ENCODE measurements around the gene BLVRA. TPM values are rescaled to one million over a fixed set of nuclear protein-coding genes. Genes with fewer than 3 reads are reported as not detected.

Gene BLVRA
- total and polyA plus RNA-seq, 10 donors, result 58.0 to 164 (median 114) TPM

DNA sequence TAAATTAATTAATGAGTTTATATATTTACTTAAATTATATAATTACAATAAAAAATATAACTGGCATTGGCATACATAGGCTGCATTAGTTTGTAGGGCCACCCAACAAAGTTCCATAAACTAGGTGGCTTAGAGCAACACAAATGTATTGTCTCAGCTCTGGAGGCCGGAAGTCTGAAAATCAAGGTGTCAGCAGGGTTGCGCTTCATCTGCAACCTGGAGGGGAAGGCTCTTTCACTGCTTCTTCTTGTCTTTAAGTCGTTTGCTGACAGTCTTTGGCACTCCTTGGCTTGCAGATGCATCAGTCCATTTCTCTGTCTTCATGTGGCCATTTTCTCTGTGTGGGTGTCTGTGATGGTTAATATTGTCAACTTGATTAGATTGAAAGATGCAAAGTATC lies 6.1 kb upstream of the BLVRA start:
- TF ChIP-seq POLR2A (IDR thresholded peaks at IDR 0.05) (no peak), POLR2AphosphoS5 (IDR thresholded peaks at IDR 0.05) (no peak)
- TF ChIP-seq, protein P1, sequence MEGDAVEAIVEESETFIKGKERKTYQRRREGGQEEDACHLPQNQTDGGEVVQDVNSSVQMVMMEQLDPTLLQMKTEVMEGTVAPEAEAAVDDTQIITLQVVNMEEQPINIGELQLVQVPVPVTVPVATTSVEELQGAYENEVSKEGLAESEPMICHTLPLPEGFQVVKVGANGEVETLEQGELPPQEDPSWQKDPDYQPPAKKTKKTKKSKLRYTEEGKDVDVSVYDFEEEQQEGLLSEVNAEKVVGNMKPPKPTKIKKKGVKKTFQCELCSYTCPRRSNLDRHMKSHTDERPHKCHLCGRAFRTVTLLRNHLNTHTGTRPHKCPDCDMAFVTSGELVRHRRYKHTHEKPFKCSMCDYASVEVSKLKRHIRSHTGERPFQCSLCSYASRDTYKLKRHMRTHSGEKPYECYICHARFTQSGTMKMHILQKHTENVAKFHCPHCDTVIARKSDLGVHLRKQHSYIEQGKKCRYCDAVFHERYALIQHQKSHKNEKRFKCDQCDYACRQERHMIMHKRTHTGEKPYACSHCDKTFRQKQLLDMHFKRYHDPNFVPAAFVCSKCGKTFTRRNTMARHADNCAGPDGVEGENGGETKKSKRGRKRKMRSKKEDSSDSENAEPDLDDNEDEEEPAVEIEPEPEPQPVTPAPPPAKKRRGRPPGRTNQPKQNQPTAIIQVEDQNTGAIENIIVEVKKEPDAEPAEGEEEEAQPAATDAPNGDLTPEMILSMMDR (IDR thresholded peaks at IDR 0.05 in 8 of 11, conservative IDR thresholded peaks at IDR 0.05 in 3 of 11), result no peak
- intact Hi-C loops (cut with DNase I; ENCODE audit: low total_unique reads), result no loop called here
- H3K36me3 ChIP-seq, result no peaks in the 10 kb centered on the region
- no peak overlapping the region for H3K27ac ChIP-seq
- H3K9me3 ChIP-seq, result no peaks in the 10 kb centered on the region
- WGBS, 5 donors, result 77 to 86% (median 83%) methylated on average over 3 of the region's 3 CpGs
- DNase-seq, result no peak
- H3K4me1 ChIP-seq, result peaks cover 0 to 47% (median 4%) of the 10 kb centered on the region in 6 donors
- no peaks in the 10 kb centered on the region for H3K27me3 ChIP-seq (replicated peaks in 1 of 7)
- H3K4me3 ChIP-seq, result no peak overlapping the region

DNA sequence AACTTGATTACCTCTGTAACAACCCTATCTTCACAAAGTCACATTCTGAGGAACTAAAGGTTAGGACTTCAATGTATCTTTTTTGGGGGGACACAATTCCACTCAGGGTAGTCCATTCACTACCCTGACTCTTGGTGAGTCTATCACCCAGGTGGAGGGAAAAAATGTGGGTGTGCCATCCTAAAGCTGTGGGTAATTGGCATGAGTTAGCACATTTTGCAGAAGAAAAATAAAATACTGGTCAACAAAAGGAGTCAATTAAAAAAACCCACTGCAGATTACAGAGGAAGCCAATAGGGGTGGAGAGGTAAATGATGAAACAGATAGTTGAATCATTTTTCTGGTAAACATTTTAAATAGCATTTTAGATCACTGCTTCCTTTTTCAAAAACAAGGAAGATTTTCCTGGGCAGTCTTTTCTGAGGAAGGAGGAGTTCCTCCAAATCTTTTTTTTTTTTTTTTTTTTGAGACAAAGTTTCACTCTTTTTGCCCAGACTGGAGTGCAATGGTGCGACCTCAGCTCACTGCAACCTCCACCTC lies 5.1 kb upstream of the BLVRA start:
- H3K27me3 ChIP-seq (replicated peaks in 1 of 7), result no peaks in the 10 kb centered on the region
- no peak overlapping the region for H3K27ac ChIP-seq
- intact Hi-C loops (cut with DNase I; ENCODE audit: low total_unique reads), result no loop called here
- no peaks in the 10 kb centered on the region for H3K9me3 ChIP-seq
- H3K36me3 ChIP-seq, result no peaks in the 10 kb centered on the region
- WGBS, 5 donors, result 71 to 94% (median 81%) methylated on average over 1 of the region's 1 CpG
- TF ChIP-seq, protein P1 (IDR thresholded peaks at IDR 0.05 in 8 of 11, conservative IDR thresholded peaks at IDR 0.05 in 3 of 11), result no peak
- no peak for TF ChIP-seq POLR2AphosphoS5 (IDR thresholded peaks at IDR 0.05)
- no peak for TF ChIP-seq POLR2A (IDR thresholded peaks at IDR 0.05)
- DNase-seq, result no peak
- H3K4me3 ChIP-seq, result no peak overlapping the region
- H3K4me1 ChIP-seq, result peaks cover 0 to 57% (median 11%) of the 10 kb centered on the region in 6 donors

DNA sequence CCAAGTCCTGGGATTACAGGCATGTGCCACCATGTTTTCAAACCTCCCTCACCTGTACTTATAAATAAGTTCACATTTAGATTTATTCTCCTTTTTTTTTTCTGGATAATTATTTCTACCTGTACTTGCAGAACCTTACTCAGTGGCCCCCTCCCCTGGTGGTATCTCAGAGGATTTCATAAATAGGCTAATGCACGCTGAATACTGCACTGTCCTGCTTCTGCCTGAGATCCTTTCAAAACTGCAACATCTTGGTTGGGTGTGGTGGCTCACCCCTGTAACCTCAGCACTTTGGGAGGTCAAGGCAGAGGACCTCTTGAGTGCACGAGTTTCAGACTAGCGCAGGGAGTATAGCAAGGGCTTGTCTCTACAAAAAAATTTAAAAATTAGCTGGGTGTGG lies 4.6 kb upstream of the BLVRA start:
- DNase-seq, result no peak
- no peaks in the 10 kb centered on the region for H3K9me3 ChIP-seq
- H3K4me3 ChIP-seq, result no peak overlapping the region
- no peaks in the 10 kb centered on the region for H3K27me3 ChIP-seq (replicated peaks in 1 of 7)
- intact Hi-C loops (cut with DNase I; ENCODE audit: low total_unique reads), result no loop called here
- 73 to 85% (median 78%) methylated on average over 3 of the region's 3 CpGs for WGBS, 5 donors
- H3K36me3 ChIP-seq, result no peaks in the 10 kb centered on the region
- H3K4me1 ChIP-seq, result peaks cover 0 to 58% (median 11%) of the 10 kb centered on the region in 6 donors
- no peak overlapping the region for H3K27ac ChIP-seq
- TF ChIP-seq POLR2AphosphoS5 (IDR thresholded peaks at IDR 0.05) (no peak), POLR2A (IDR thresholded peaks at IDR 0.05) (no peak)
- TF ChIP-seq, protein P1 (IDR thresholded peaks at IDR 0.05 in 8 of 11, conservative IDR thresholded peaks at IDR 0.05 in 3 of 11), result no peak

DNA sequence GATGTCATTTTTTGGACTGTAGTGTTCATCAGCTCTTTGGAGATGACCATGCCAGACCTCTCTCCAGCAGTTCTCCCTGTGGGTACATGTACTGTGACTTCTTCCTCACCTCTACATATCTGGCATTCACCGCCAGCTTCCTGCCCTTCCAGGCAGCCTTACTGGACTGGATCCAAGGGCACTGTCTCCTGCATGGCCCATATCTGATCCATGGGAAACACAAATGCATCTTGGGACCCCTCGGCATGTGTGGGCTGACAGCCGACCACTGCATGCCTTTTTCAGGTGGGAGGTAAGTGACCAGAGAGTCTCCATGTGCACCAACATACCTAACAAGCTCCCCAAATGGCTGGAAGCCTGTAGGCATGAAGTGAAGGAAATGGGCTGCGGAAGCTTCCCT lies 3.9 kb upstream of the BLVRA start:
- DNase-seq, result no peak
- Histone ChIP-seq H3K27me3 (replicated peaks in 1 of 7) (no peaks in the 10 kb centered on the region), H3K4me1 (peaks cover 4 to 65% (median 16%) of the 10 kb centered on the region in 6 donors), H3K36me3 (no peaks in the 10 kb centered on the region), H3K9me3 (no peaks in the 10 kb centered on the region), H3K4me3 (no peak overlapping the region), H3K27ac (no peak overlapping the region)
- intact Hi-C loops (cut with DNase I; ENCODE audit: low total_unique reads), result no loop called here
- WGBS, 5 donors, result 69 to 81% (median 77%) methylated on average over 4 of the region's 4 CpGs
- TF ChIP-seq POLR2AphosphoS5 (IDR thresholded peaks at IDR 0.05), result no peak
- TF ChIP-seq, protein P1 (IDR thresholded peaks at IDR 0.05 in 8 of 11, conservative IDR thresholded peaks at IDR 0.05 in 3 of 11), result no peak
- no peak for TF ChIP-seq POLR2A (IDR thresholded peaks at IDR 0.05)

Measured in spleen (tissue), 11 donors.